GM19395 (cell line): ENCODE measurements around the gene NLE1.
"Not testable (repeated sequence)": the region's sequence is repeated elsewhere in the genome, so short reads cannot be mapped to it uniquely, and the experiment has no call there.

Experiments
- ATAC-seq: cut with Tn5 transposase; IDR thresholded peaks from one replicate; pipeline ENCODE4 v1.9.1; 2021; ENCODE audit warnings: mild to moderate bottlenecking, moderate library complexity; ENCODE audit not compliant: unreplicated experiment

NLE1 gene

DNA sequence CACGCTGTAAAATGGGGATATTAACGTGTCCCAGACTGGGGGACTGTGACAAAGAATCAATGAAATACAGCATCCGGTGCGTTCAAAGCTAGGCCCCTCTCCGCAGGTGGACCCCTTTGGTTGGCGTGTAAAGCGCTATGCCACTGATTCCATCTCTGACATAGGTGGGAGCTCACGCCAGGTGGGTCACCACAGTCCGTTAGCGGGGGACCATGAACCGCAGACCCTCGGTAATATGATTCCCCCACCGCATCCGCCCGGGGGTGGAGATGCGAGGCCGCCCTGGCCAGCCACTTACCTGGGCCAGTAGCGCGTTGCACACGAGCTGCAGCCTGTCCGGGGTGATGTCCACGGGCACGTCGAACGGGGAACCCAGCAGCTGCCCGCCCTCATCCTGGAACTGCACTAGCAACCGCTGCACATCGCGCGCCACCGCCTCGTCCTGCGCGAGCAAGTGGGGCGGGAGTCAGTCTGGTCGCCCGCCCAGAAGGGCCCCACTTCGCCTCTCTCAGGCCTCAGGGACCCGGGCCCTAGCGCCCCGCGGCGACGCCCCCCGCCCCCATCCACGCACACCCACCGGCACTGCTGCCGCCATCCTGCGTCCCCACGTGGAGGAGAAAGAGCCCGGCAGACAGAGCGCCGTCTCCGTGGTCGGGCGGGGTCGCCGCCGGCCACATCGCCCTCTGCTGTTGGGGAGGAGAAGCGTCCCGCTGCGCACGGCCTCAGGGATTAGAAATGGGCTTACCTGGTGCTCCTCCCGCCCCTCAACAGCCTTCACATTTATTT, at the start of gene NLE1:
TSS of gene NLE1 (minus strand) at position 623 of the 786 bp plus-strand sequence. CDS start at position 595, 28 bp downstream.
- peak; percentile 78 for ATAC-seq

DNA sequence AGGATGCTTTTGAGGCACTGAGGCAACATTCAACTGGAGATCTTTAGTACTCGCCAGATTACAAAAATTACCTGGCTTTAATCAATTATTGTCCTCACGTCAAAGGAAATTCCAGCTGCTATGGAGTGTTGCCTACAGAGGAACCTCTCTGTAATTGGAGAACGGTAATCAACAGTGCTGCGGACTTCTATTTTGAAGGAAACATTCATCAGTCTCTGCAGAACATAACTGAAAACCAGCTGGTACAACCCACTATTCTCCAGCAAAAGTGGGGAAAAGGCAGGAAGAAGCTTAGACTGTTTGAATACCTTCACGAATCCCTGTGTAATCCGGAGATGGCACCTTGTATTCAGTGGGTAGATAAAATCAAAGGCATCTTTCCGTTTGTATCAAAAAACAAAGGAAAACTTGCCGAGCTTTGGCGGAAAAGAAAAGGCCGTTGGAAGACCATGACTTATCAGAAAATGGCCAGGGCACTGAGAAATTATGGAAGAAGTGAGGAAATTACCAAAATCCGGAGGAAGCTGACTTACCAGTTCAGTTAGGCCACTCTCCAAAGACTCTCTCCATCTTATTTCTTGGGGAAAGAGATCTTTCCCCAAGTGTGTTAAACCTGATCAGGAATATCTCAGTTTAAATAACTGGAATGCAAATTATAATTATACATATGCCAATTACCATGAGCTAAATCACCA, 49.0 kb upstream of the NLE1 start:
- no peak for ATAC-seq

DNA sequence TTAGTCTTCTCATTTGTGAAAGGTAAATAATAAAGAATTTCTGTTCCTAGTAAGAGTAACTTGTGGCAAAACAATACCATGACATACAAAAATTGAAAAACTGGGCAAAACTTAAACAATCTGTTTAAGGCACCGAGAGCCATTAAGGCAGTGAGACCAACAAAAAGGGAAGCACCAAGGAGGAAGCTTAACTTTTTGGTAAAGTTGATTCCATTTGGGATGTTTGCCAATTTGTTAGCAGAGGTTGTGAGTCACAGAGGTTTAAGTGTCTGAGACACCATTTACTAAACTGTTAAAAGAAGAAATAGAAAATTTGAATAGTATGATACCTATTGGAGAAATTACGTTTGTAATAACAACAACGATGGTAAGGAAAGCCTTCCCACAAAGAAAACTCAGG, 47.2 kb upstream of the NLE1 start:
- ATAC-seq, result no peak

DNA sequence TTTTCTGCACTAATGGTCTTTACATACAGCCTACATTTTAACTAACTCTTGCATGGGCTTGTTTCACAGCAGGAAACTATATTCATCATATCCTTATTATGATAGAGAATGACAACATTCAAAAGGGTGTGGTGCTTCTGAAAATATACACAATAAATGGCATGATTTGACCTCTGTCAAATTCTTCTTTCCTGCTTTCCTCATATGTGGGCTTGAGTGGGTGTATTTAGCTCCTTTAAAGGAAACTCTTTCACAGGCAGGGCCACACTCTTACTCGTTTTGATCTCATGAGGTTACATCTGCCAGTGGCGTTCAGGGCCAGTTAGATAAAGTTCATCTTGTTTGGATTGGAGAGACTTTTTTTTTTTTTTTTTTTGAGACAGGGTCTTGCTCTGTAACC, 46.0 kb upstream of the NLE1 start:
- ATAC-seq, result no peak

DNA sequence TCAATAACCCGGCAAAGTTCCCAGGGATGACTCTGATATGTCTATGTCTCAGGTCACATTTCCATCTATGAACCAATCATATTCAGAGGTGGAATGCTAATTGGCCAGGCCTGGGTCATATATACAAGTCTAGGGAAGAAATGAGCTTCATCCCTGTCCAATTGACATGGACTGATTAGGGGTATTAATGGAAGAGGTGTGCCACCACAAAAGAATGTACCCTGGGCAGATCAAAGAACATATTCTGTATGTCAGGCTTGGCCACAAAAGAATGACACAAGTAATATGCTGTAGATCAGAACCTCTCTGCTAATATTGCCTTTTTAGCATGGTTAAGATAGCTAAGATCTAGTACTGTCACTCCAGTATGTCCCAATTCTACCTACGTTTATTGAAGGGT, 45.4 kb upstream of the NLE1 start:
- ATAC-seq, result no peak

DNA sequence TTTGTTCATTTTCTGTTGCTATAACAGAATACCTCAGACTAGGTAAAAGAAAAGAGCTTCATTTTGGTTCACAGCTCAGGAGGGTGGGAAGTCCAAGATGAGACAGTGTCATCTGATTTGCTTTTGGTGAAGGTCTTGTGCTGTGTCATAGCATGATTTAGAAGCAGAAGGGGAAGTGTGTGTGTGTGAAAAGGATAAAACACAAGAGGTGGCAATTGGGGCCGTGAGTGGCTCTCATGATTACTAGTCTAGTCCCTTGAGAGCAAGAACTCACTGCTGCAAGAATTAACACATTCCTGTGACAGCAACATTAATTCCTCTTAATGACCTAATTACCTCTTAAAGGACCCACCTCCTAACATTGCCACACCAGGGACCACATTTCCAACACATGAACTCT, 43.7 kb upstream of the NLE1 start:
- no peak for ATAC-seq

DNA sequence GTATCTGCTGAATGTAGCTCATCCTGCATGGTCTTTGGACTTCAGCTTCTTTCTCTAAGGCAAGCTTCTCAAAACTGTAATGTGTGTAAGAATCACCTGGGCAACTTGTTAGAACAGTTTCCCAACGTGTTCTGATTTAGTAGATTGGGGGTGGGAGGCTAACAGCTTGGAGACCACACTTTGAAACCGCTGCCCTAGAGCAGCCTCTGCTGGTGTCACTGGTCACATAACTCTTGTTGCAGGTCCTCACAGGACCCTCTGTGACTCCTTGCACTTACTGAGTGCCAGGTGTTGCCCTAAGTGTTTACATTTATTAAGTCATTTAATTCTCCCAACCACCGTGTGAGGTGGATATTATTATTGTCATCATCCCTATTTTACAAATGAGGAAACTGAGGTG, 42.2 kb upstream of the NLE1 start:
- no peak for ATAC-seq

DNA sequence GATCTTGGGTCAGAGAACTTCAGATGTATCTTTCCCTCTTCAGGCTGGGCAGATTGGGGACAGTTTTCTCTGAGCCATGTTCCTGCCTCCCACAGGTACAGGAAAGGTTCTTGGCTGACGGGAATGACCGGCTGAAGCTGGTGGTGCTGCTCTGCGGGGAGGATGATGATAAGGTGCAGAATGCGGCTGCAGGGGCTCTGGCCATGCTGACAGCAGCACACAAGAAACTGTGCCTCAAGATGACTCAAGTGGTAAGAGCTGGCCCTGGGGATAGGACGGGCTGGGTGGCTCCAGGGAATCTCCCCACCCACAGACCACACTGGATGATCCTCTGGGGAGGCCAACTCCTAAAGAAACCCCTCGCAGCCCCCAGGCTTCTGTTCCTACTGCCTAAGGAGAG, 41.2 kb upstream of the NLE1 start:
- ATAC-seq, result no peak

DNA sequence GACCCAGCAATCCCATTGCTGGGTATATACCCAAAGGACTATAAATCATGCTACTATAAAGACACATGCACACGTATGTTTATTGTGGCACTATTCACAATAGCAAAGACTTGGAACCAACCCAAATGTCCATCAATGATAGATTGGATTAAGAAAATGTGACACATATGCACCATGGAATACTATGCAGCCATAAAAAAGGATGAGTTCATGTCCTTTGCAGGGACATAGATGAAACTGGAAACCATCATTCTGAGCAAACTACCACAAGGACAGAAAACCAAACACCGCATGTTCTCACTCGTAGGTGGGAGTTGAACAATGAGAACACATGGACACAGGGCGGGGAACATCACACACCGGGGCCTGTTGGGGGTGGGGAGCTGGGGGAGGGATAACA, 37.3 kb upstream of the NLE1 start:
- not testable (repeated sequence) for ATAC-seq

DNA sequence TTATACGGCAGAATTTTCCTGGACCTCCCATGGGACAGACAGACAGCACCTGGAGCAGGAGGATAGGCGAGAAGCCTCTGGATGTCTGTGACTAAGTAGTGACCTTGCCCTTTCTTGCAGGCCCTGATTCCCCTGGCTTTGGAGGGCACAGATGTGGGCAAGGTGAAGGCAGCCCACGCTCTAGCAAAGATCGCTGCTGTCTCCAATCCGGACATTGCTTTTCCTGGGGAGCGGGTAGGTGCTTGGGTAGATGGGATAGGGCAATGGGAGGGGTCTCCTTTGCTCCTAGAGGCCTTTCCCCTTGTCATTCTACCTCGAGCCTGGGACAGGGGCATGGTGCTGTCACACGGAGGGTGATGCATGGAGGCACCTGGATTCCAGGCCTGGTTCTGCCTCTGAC, 34.8 kb upstream of the NLE1 start:
- ATAC-seq, result no peak

DNA sequence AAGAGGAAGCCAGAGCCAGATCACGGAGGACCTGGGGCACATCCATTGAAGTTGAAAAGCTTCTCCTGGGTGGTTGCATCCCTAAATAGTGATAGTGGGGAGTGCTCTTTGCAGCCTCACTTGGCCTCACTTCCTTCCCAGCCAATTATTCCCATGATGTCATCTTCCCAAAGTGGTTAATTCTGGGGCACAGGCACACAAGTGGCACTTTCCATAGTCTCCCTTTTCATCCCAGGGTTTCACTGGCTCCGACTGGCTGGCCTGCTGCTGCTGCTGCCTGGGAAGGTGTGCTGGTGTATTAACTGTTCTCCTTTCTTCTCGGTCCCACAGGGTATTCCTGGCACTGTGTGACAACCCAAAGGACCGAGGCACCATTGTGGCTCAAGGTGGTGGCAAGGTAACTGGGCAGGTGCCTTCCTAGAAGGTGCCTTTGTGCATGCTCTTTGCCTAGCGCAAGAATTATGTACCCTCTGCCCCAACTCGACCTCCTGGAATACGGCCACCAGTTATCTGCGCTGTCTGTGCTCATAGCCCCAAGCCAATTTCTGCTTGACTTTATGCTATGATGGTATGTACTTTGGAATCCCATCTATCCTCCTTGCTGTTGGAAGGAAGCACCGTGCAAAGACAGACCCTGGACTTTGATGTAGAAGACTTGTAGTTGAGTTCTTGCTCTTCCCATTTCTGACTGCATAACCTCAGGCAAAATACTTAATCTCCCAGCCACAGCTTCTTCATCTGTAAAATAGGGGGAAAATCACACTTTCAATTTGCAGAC, 33.7 kb upstream of the NLE1 start:
- ATAC-seq, result no peak

DNA sequence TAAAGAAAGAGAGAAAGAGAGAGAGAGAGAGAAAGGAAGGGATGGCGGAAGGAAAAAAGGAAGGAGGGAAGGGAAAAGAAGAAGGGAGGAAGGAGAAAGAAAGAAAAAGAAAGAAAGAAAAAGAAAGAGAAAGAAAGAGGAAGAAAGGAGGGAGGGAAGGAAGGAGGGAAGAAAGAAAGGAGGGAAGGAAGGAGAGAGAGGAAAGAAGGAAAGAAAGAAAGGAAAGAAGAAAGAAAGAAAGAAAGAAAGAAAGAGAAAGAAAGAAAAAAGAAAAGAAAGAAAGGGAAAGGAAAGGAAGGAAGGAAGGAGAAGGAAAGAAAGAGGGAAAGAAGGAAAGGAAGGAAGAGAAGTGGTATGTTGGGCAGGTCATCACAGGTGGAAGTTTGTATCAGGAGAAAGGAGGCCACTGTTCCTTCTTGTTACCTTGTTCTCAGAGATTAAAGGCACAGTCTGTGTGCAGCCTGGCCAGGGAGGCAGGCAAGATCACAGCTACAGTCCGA, 32.8 kb upstream of the NLE1 start:
- ATAC-seq, result no peak

DNA sequence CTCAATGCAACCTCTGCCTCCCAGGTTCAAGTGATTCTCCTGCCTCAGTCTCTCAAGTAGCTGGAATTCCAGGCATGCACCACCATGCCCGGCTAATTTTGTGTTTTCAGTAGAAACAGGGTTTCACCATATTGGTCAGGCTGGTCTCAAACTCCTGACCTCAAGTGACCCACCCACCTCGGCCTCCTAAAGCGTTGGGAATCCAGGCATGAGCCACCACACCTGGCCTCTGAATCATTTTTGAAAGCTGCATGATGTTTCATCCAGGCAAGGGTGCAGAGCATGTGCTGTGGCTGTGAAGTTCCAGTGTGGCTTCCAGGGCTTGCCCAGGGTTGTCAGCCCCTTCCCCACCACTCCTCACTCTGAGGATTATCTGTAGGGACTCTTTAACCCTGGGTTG, 30.2 kb upstream of the NLE1 start:
- not testable (repeated sequence) for ATAC-seq

DNA sequence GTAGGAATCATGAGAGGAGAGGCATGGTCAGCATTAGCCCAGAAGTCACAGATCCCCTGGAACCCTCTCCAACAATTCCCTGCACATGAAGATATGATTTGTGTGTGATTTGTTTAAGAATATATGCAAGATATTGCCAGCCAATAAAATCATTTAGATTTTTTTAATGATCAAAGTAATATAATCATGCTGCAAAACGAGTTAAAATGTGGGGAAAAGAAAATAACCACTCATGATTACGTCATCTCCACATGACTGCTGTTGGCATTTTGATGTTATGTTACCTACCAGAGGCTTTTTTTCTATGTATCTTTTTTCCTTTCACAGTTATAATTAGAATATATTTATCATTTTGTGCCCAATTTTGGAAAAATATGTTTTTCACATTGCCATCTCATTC, 29.7 kb upstream of the NLE1 start:
- ATAC-seq, result no peak

DNA sequence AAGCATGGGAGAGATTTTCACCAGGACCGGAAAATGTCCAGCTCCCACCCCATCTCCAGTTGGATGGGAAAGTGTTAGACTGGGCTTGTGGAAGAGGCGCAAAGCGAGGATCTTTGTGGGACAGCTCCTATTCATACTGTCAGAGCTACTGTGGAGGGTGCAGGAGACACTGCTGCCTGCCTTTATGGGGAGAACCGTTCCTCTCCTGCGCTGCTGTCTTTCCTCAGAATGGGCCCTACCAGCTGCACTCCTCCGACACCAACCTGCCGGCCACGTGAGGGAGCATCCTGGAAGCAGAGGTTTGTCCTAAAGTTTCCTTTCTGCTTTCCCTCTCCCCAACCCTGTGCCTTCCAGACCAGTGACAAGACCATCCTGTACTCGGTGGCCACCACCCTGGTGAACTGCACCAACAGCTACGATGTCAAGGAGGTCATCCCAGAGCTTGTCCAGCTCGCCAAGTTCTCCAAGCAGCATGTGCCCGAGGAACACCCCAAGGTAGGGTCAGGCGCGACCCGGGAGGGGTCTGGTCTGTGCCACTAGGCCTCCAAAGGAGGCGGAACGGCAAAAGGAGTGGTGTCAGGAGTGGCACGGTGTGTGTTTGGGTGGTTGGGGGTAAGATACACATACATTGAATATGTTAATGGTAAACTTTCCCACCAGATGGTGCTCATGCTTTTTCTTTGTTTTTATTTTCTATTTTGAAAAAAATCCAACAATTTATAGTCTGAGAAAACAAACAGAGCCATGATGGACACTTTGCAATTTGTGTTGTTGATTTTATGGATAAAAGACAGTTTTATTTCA, 29.1 kb upstream of the NLE1 start:
- no peak for ATAC-seq

DNA sequence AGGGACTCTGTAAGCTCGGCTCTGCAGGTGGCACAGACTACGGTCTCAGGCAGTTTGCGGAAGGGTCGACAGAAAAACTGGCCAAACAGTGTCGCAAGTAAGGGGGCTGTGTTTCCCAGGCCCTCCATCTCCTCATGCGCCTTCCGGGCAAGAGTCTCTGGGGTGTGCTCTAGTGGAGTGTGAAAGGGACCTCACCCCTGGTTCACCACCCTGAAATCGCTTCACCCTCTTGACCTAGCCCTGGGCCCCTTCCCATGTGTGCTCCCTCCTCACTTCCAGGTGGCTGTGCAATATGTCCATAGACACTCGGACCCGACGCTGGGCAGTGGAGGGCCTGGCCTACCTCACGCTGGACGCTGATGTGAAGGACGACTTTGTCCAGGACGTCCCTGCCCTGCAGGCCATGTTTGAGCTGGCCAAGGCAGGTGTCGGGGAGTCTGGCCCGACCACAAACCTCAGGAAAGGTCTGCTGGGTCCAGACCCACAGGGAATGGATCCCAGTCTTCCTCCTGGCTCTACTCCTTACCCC, 27.8 kb upstream of the NLE1 start:
- no peak for ATAC-seq

DNA sequence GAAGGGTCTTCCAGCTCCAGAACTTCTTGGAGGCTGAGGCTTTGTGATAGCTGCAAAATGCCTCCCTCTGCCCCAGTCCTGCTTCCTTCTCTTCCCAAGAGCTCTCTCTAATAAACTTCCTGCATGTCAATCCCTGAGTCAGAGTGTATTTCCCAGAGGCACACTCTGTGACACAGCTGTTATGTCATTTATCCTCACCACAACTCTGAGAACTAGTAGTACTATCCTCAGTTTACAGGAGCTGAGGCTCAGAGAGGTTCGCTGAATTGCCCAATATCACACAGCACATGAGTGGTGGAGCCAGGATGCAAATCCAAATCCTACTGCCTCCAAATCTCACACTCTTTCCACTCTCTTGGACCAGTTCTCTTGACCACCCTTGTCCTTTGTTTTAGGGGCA, 25.6 kb upstream of the NLE1 start:
- ATAC-seq, result no peak

DNA sequence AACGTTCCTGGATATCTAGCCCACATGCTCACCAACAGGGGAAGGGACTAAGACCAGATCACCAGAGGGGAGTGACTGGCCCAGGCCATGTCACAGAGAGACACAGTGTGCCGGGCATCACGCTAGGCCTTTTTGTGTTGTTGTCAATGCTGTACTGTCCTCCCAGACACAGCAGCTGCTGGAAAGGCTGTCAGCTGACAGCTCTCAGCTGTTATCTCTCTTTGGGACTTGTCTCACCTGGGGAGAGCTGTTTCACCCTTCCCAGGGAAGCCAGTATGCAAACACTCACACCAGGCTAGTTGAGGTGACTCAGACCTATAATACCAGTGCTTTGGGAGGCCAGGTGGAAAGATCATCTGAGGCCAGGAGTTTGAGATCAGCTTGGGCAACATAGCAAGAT, 24.9 kb upstream of the NLE1 start:
- ATAC-seq, result no peak

DNA sequence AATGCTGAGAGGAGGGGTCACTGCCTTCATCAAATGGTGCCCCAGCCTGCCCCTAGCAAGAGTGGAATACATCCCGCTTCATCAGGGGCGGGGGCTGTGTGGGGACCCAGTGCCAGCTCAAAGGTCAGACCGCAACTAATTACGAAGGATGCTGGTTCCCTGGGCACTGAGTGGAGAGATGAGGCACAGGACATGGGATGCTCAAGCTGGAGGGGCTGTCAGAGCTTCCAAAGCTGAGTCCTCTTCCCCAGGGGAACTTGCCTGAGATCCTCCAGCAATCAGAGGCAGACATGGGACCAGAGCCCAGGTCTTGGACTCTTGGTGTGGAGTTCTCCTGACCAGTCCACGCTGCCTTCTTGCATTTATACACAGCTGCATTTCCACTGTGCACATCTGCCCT, 24.4 kb upstream of the NLE1 start:
- ATAC-seq, result no peak

DNA sequence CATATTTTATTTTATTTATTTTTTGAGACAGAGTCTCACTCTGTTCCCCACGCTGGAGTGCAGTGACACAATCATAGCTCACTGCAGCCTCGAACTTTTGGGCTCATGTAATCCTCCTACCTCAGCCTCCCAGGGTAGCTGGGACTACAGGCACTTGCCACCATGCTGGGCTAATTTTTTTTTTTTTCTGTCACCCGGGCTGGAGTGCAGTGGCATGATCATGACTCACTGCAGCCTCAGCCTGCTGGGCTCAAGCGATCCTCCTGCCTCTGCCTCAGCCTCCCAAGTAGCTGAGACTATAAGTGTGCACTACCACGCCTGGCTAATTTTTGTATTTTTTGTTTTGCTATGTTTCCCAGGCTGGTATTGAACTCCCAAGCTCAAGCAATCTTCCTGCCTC, 22.6 kb upstream of the NLE1 start:
- ATAC-seq, result no peak

DNA sequence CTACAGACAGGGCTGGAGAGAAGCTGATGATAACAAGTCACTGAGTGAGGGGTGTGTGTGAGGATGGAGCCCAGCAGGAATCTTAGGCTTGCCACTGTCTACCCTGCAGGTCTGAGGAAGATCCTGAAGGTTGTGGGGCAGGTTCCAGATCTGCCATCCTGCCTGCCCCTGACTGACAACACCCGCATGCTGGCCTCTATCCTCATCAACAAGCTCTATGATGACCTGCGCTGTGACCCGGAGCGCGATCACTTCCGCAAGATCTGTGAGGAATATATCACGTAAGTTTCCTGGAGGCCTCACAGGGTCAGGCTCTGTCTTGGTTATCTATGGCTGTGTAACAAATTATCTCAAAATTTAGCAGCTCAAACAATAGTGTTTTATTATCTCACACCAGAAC, 21.8 kb upstream of the NLE1 start:
- no peak for ATAC-seq
